Osteoblast (primary cell): ENCODE data around the gene ALPG. TPM values are rescaled to one million over a fixed set of nuclear protein-coding genes. Genes with fewer than 3 reads are reported as not detected.
"Not testable (repeated sequence)": the region's sequence is repeated elsewhere in the genome, so short reads cannot be mapped to it uniquely, and the experiment has no call there.

Source experiments
- DNase-seq: peaks from one replicate; pipeline ENCODE4 v3.0.0; 2011; ENCODE audit warnings: low spot score, mixed read lengths; ENCODE audit not compliant: insufficient read length; ENCODE audit errors: missing footprints
- H2AFZ ChIP-seq: 2 replicates; pipeline ENCODE4 v1.6.0; 2011; ENCODE audit warnings: mild to moderate bottlenecking, low read length
- H3K27ac ChIP-seq: 2 replicates; pipeline ENCODE4 v1.5.1; 2011; ENCODE audit warnings: mild to moderate bottlenecking, low read depth, low read length, moderate library complexity
- H3K27me3 ChIP-seq: 2 replicates; pipeline ENCODE4 v1.6.0; 2012; ENCODE audit warnings: mild to moderate bottlenecking, control low read depth, inconsistent platforms, low read length, moderate library complexity; ENCODE audit not compliant: insufficient read depth
- H3K36me3 ChIP-seq: 2 replicates; pipeline ENCODE4 v1.5.1; 2011; ENCODE audit warnings: mild to moderate bottlenecking, low read length, control low read depth, moderate library complexity; ENCODE audit not compliant: insufficient read depth
- H3K4me1 ChIP-seq: 2 replicates; pipeline ENCODE4 v1.5.1; 2011; ENCODE audit warnings: mild to moderate bottlenecking, low read length, control low read depth, moderate library complexity; ENCODE audit not compliant: insufficient read depth
- H3K4me2 ChIP-seq: 2 replicates; pipeline ENCODE4 v1.6.0; 2011; ENCODE audit warnings: mild to moderate bottlenecking, low read length; ENCODE audit not compliant: insufficient read depth
- H3K4me3 ChIP-seq: fragments of 200-600 bp; sonication (generic); 3 replicates; pipeline ENCODE4 v1.5.1; 2012; ENCODE audit warnings: mild to moderate bottlenecking, low read length, inconsistent platforms; ENCODE audit not compliant: insufficient read depth
- H3K79me2 ChIP-seq: 2 replicates; pipeline ENCODE4 v1.6.0; 2012; ENCODE audit warnings: mild to moderate bottlenecking, low read length, control low read depth, inconsistent platforms; ENCODE audit not compliant: insufficient read depth
- H3K9me3 ChIP-seq: 2 replicates; pipeline ENCODE4 v1.5.1; 2011; ENCODE audit warnings: low read depth, low read length, control low read depth
- H4K20me1 ChIP-seq: 2 replicates; pipeline ENCODE4 v1.6.0; 2012; ENCODE audit warnings: mild to moderate bottlenecking, low read length, control low read depth; ENCODE audit not compliant: insufficient read depth
- total RNA-seq: library from RNA; depleted of rRNA; stranded (reverse); fragments of >200 nt; gene quantifications from 2 replicates; pipeline ENCODE4 v1.2.3, GENCODE V29; 2012
- TF ChIP-seq, protein P1 (sequence below): IDR thresholded peaks from 2 replicates; pipeline ENCODE4 v1.5.1; 2011; ENCODE audit warnings: mild to moderate bottlenecking, low read depth, low read length, moderate library complexity; ENCODE audit errors: extremely low read depth

Gene ALPG
- total RNA-seq, 1 donor = not detected

DNA sequence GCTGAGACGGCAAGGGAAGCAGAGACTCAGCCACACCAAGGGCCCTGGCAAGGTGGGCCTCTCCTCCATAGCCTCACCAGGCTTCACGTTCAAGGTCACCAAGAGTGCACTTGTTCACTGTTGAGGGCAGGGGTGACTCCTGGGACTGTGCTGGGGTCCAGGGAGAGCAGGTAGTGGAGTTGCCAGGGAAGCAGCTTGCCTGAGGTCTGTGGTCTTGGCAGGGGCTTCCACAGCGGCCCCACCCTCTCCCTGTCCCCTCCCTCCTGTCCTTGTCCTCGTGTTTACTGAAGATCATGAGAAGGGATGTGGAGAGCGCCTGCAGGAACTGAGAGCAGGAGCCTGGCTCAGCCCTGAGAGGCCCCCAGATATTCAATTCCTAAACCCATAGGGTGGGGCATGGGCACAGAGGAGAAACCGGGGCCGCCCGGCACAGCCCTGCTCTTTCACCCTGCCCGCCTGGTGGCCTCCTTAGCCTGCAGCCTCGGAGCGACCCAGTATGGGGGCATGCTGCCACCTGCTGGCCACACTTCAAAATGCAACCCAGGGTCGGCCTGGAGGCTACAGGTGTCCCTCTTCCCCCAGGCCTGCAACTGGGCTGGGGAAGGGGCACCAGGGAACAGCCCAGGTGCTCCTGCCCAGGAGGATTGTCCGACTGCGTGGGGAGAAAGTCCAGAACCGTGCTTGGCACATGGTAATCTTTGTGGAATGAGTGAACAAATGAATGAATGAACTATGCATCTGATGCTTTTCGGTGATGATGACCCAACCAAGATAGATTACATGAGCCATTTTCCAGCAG is 33.8 kb downstream of the ALPG start:
- not testable (repeated sequence) for H4K20me1 ChIP-seq, H3K4me2 ChIP-seq, H3K4me3 ChIP-seq, H3K36me3 ChIP-seq, H3K27me3 ChIP-seq, H3K9me3 ChIP-seq, H2AFZ ChIP-seq, H3K79me2 ChIP-seq, H3K4me1 ChIP-seq, H3K27ac ChIP-seq
- TF ChIP-seq, protein P1, sequence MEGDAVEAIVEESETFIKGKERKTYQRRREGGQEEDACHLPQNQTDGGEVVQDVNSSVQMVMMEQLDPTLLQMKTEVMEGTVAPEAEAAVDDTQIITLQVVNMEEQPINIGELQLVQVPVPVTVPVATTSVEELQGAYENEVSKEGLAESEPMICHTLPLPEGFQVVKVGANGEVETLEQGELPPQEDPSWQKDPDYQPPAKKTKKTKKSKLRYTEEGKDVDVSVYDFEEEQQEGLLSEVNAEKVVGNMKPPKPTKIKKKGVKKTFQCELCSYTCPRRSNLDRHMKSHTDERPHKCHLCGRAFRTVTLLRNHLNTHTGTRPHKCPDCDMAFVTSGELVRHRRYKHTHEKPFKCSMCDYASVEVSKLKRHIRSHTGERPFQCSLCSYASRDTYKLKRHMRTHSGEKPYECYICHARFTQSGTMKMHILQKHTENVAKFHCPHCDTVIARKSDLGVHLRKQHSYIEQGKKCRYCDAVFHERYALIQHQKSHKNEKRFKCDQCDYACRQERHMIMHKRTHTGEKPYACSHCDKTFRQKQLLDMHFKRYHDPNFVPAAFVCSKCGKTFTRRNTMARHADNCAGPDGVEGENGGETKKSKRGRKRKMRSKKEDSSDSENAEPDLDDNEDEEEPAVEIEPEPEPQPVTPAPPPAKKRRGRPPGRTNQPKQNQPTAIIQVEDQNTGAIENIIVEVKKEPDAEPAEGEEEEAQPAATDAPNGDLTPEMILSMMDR = peak; percentile 71
- peak; percentile 98 for DNase-seq

DNA sequence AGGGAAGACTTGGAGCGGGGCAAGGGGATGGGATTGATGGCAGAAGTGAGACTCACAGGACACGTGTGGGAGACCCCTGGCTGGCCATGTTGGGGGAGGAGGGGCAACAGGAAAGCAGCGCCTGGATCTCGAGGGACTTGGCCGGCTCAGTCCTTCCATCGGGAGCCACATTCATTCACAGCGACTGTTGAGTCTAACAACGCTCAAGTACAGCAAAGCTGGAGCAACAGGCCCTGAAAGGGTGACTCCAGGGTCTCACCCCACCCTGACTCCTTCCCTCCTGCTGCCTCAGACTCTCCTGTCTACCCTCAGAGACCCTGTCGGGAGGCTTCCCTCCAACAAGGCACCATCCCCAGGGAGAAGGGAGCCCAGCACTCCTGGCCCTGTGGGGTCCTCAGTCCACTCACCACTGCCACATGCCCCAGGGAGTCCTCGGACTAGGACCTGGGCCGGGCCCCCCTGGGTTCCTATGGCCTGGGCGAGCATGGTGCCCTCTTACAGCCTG is 34.6 kb downstream of the ALPG start:
- TF ChIP-seq, protein P1 = no peak
- H4K20me1 ChIP-seq = no peaks in the 10 kb centered on the region
- peak; percentile 62 for DNase-seq
- no peaks in the 10 kb centered on the region for H3K36me3 ChIP-seq
- H3K27me3 ChIP-seq = peaks cover 8% of the 10 kb centered on the region
- H3K4me3 ChIP-seq = no peak overlapping the region
- no peaks in the 10 kb centered on the region for H3K79me2 ChIP-seq
- no peak overlapping the region for H3K4me2 ChIP-seq
- no peak overlapping the region for H2AFZ ChIP-seq
- no peaks in the 10 kb centered on the region for H3K4me1 ChIP-seq
- H3K9me3 ChIP-seq = no peaks in the 10 kb centered on the region
- no peak overlapping the region for H3K27ac ChIP-seq

DNA sequence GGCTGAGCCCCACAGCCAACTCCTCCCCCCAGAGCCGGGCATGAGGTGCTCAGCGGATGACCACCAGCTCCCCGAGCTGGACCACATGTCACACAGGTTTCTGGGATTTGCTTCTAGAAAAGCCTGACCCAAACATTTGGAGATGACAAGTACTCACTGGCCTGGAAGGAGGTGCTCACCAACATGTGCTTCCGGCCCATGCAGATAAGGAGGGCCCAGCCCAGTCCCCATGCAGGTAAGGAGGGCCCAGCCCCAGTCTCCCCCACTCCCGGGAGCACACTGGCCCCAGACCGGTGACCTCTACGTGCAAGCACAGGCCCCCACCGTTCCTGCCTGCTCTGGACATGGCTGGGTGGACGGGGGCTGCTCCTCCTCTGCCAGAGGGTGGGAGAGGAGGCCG is 35.3 kb downstream of the ALPG start:
- H3K79me2 ChIP-seq, H3K4me1 ChIP-seq, H4K20me1 ChIP-seq, H2AFZ ChIP-seq, H3K4me2 ChIP-seq, H3K27me3 ChIP-seq, H3K27ac ChIP-seq, H3K36me3 ChIP-seq, H3K9me3 ChIP-seq, H3K4me3 ChIP-seq: not testable (repeated sequence)
- DNase-seq = peak; percentile 21

DNA sequence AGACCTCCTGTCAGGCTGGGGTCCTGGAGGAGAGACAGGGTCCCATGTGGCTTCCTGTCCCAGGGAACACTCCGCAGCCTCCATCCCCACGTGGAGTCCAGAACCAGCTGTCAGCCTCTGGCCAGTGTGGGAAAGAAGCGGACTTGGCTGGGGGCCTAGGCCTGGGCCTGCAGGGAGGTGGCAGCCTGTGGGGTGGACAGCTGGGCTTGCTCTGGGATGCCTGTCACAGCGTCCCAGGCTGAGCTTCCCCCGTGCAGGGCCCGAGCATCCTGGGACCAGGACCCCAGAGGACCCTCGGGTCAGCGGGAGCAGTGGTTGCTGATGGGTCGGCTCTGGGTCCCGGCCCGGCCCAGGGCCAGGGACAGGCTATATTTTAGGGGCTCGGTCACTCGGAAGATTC is 35.8 kb downstream of the ALPG start:
- H3K36me3 ChIP-seq, H3K27ac ChIP-seq, H3K9me3 ChIP-seq, H2AFZ ChIP-seq, H4K20me1 ChIP-seq, H3K79me2 ChIP-seq, H3K27me3 ChIP-seq, H3K4me1 ChIP-seq, H3K4me2 ChIP-seq, H3K4me3 ChIP-seq: not testable (repeated sequence)
- peak; percentile 10 for DNase-seq

DNA sequence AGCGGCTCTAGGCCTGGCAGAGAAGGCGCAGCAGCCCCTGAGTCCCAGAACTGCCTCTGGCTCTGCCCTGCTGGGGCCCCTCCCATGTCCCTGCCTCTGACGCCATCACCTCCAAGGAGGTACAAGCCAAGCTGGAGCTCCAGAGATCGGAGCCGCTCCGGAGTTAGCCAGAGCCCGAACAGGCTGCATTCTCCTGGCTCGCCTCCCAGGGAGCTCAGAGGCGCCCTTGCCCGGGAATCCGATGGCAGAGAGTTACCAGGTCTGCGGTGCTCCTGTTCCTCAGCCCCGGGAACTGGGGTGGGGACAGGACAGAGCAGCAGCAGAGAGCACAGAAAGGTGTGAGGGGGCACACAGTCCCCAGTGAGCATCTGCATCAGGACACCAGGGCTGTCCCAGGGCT is 36.4 kb downstream of the ALPG start:
- H3K27ac ChIP-seq, H3K9me3 ChIP-seq, H3K36me3 ChIP-seq, DNase-seq, H3K27me3 ChIP-seq, H3K4me1 ChIP-seq, H2AFZ ChIP-seq, H3K4me3 ChIP-seq, H3K4me2 ChIP-seq, H3K79me2 ChIP-seq, H4K20me1 ChIP-seq: not testable (repeated sequence)

DNA sequence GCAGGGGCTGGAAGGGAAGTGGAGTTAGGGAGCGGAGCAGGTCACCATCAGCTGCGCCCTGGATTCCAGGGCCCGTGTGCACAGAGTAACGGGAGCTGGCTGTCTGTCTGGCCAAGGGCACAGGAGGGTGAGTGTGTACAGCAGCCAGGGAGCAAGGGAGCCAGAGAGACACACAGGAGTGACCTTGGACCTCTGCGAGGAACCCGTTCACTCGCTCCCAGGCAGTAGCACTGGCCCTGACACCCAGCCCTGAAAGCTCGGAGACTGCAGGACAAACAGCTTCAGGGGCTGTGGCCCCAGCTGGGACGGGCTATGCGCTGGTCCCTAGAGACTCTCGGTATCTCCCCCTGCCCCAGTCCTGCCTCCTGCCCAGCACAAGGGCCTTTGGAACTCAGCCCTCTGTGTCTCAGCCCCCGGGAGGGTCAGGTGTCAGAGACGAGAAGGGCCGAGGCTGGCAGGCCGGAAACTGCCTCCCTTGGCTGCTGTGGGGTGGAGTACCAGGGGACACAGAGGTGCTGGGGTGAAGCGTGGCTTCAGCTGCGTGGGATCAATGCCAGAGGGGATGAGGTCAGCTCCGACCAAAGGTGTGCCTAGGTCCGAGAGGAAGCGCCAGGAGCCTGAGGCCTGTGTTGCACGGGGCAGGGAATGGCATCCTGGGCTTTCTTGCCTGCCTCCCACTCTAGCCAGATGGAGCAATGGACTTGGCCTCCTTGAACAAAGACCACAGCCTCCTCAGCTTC is 37.2 kb downstream of the ALPG start:
- H3K9me3 ChIP-seq, H3K4me3 ChIP-seq, H3K79me2 ChIP-seq, H2AFZ ChIP-seq, H3K27me3 ChIP-seq, H3K36me3 ChIP-seq, H3K4me2 ChIP-seq, H3K4me1 ChIP-seq, H4K20me1 ChIP-seq, H3K27ac ChIP-seq: not testable (repeated sequence)
- DNase-seq = peak; percentile 39
